AG04450 (cell line): Measurements from ENCODE around the gene DHRS3. TPM values are rescaled to one million over a fixed set of nuclear protein-coding genes. Genes with fewer than 3 reads are reported as not detected.
A peak's percentile ranks its signal among the peaks of the same experiment; 100 is the strongest.
"Not testable (repeated sequence)": the region's sequence is repeated elsewhere in the genome, so short reads cannot be mapped to it uniquely, and the experiment has no call there.

Experiments
- CTCF ChIA-PET: fragments of 300-600, 350-600 bp; formaldehyde crosslinking; extraction: SDS; loops from one replicate; lab custom pipeline; 2022; ENCODE audit warnings: antibody characterized with exemption, inconsistent platforms; lab: Charles Lee
- POLR2A ChIA-PET: fragments of 350-600 bp; formaldehyde crosslinking; extraction: SDS; loops from one replicate; lab custom pipeline; 2021; ENCODE audit warnings: antibody characterized with exemption, inconsistent platforms; lab: Yijun Ruan, JAX
- DNase-seq: peaks from one replicate; pipeline ENCODE4 v3.0.0-alpha.2; 2011; ENCODE audit warnings: low read depth, low spot score
- H3K27ac ChIP-seq: one replicate; pipeline ENCODE4 v1.5.1; 2012; ENCODE audit warnings: low read depth, low read length, control low read depth
- H3K27me3 ChIP-seq: one replicate; pipeline ENCODE4 v1.6.0; 2012; ENCODE audit warnings: low read length; ENCODE audit not compliant: control insufficient read depth, insufficient read depth
- H3K4me3 ChIP-seq: 2 replicates; pipeline ENCODE4 v1.5.1; 2011; ENCODE audit warnings: mild to moderate bottlenecking, low read depth, low read length, control low read depth
- H3K9me3 ChIP-seq: 2 replicates; pipeline ENCODE4 v1.5.1; 2012; ENCODE audit warnings: low read length; ENCODE audit not compliant: control insufficient read depth, insufficient read depth
- polyA plus RNA-seq: library from polyadenylated mRNA; depleted of rRNA; stranded (reverse); fragments of >200 nt; gene quantifications from 2 replicates; pipeline ENCODE4 v1.2.3, GENCODE V29; 2011
- TF ChIP-seq, protein P1 (sequence below): IDR thresholded peaks from 2 replicates; pipeline ENCODE4 v1.5.1; 2011; ENCODE audit warnings: low read depth, low read length, control low read depth, inconsistent platforms

The DHRS3 gene
- polyA plus RNA-seq, 1 experiment, result 42.3 TPM

DNA sequence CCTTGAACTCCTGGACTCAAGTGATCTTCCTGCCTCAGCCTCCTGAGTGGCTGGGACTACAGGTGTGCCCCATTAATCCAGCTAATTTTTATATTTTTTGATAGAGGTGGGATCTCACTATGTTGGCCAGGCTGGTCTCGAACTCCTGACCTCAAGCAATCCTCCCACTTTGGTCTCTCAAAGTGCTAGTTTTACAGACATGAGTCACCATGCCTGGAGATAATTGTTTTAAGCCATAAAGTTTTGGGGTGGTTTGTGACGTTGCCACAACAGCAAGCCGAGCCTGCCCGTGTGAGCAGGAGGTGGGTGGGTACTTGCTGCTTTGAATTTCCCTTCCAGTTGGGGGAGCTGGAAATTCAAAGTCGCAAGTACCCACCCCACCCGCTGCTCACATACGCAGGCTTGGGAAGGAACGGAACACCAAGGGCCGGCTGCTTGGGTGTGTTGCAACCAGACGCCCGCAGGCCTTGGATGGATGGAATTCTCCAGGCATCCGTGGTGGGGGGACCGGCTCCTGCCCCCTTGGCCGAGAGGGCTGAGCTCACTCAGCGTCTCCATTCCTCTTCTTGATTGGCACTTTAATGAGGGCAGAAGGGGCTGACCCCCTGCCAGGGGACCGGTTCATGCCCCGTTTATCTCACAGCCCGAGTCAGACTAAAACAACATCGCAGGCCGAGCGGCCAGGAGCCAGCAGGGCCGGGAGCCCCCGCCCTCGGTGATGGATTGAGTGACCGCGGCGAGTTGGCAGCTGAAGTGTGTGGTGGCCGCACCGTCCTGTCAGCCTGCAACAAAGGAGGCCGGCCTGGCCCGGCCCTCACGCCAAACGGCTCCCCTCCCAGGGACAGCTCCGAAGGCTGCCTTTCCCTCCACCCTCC, 78.1 kb downstream of the DHRS3 start:
- Histone ChIP-seq H3K9me3 (peaks cover 5% of the 10 kb centered on the region), H3K27me3 (no peaks in the 10 kb centered on the region), H3K27ac (peak overlapping the region; percentile 75), H3K4me3 (no peak overlapping the region)
- POLR2A ChIA-PET, result interaction anchor here (0.6 to 2.5 kb wide), 7 partner anchors 10 to 79 kb away, joined by 3 to 11 read pairs (median 4); partner anchors contain the start of gene DHRS3
- DNase-seq, result peak; percentile 79
- CTCF ChIA-PET, result interaction anchor here (0.8 to 1.6 kb wide), 4 partner anchors 12 to 133 kb away, joined by 3 to 8 read pairs (median 4); partner anchors contain the start of gene DHRS3
- TF ChIP-seq, protein P1, sequence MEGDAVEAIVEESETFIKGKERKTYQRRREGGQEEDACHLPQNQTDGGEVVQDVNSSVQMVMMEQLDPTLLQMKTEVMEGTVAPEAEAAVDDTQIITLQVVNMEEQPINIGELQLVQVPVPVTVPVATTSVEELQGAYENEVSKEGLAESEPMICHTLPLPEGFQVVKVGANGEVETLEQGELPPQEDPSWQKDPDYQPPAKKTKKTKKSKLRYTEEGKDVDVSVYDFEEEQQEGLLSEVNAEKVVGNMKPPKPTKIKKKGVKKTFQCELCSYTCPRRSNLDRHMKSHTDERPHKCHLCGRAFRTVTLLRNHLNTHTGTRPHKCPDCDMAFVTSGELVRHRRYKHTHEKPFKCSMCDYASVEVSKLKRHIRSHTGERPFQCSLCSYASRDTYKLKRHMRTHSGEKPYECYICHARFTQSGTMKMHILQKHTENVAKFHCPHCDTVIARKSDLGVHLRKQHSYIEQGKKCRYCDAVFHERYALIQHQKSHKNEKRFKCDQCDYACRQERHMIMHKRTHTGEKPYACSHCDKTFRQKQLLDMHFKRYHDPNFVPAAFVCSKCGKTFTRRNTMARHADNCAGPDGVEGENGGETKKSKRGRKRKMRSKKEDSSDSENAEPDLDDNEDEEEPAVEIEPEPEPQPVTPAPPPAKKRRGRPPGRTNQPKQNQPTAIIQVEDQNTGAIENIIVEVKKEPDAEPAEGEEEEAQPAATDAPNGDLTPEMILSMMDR, result 0 out of 2 replicates have a peak, but pooled peaks have one; percentile 16

- ChIA-PET POLR2A (interaction anchor here (1.2 to 2.5 kb wide), 3 partner anchors 11 to 78 kb away, joined by 3 to 11 read pairs (median 6); partner anchors contain the start of gene DHRS3), CTCF (interaction anchor here (0.8 to 1.6 kb wide), 3 partner anchors 11 to 78 kb away, joined by 3 to 8 read pairs (median 4); partner anchors contain the start of gene DHRS3)
- Histone ChIP-seq H3K27ac (peak overlapping the region; percentile 75), H3K4me3 (no peak overlapping the region), H3K9me3 (peaks cover 5% of the 10 kb centered on the region), H3K27me3 (no peaks in the 10 kb centered on the region)
- DNase-seq, result no peak
- TF ChIP-seq, protein P1, result no peak
Measured at GRCh38 chr1:12539320-12539704, 78.7 kb downstream of the DHRS3 start.

DNA sequence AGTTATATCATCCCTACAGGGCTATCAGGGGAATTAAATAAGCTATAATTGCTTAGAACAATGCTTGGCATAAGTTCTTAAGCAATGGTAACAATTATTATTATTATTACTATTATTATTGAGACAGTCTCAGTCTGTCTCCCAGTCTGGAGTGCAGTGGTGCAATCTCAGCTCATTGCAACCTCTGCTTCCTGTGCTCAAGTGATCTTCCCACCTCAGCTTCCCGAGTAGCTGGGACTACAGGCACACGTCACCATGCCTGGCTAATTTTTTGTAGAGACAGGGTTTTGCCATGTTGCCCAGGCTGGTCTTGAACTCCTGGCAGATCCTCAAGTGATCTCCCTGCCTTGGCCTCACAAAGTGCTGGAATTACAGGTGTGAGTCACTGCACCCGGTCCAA, 79.5 kb downstream of the DHRS3 start:
- DNase-seq, H3K27ac ChIP-seq, H3K9me3 ChIP-seq, H3K27me3 ChIP-seq, POLR2A ChIA-PET, H3K4me3 ChIP-seq: not testable (repeated sequence)
- CTCF ChIA-PET, result interaction anchor here (1.6 kb wide), 1 partner anchor 10 kb away, joined by 4 read pairs; no protein-coding TSS in a partner anchor

GRCh38 chr1:12537906-12538461, 80.0 kb downstream of the DHRS3 start:
- CTCF ChIA-PET, result no interaction called here
- peaks cover 5% of the 10 kb centered on the region for H3K9me3 ChIP-seq
- no peak overlapping the region for H3K4me3 ChIP-seq
- no peaks in the 10 kb centered on the region for H3K27me3 ChIP-seq
- TF ChIP-seq, protein P1, result no peak
- POLR2A ChIA-PET, result no interaction called here
- H3K27ac ChIP-seq, result no peak overlapping the region
- DNase-seq, result no peak

DNA sequence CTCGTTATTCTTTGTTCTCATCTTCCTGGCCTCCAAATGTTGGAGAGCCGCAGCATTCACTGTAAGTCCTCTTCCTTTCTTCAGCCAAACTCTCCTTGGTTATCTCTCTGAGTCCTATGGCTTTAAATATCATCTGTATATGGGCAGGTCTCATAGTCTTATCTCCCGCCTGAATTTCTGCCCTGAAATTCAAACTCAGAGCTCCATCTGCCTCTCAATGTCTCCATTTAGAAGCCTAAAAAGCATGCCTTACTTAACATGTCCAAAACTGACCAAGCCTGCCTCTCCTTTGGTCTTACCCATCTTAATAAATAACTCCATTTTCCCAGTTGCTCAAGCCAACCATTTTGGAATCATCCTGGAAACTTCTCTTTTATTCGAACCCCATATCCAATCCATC, 80.7 kb downstream of the DHRS3 start:
- no peak for DNase-seq
- ChIA-PET CTCF (no interaction called here), POLR2A (no interaction called here)
- H3K9me3 ChIP-seq, result peaks cover 5% of the 10 kb centered on the region
- TF ChIP-seq, protein P1, result no peak
- H3K27ac ChIP-seq, result no peak overlapping the region
- H3K27me3 ChIP-seq, result no peaks in the 10 kb centered on the region
- H3K4me3 ChIP-seq, result no peak overlapping the region
